ENCODE measurements around the gene TRIM14. TPM values are rescaled to one million over a fixed set of nuclear protein-coding genes. Genes with fewer than 3 reads are reported as not detected.

The TRIM14 gene
- total RNA-seq, 1 experiment from 2014 or later, result 12.5 TPM

DNA sequence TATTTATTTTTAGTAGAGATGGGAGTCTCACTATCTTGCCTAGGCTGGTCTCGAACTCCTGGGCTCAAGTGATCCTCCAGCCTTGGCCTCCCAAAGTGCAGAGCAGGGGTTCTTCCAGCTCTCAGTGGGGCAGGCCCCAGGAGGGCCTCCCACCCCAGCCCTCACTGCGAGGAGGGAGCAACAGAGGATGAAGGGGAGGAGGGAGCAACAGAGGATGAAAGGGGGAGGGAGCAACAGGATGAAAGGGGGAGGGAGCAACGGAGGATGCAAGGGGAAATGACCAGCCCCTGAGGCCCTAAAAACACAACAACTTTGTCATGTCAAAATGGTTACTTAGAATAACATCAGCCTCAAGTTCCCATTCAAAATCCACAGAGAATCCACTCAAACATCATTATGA lies 10.0 kb downstream of the TRIM14 start:
- H3K27me3 Mint-ChIP-seq (ENCODE audit: low read depth), result no peaks in the 10 kb centered on the region
- Histone ChIP-seq H3K4me2 (ENCODE audit: insufficient read depth, insufficient read length, low read length) (no peak overlapping the region), H2BK5ac (ENCODE audit: insufficient read length, low read length) (no peak overlapping the region), H3K79me1 (ENCODE audit: insufficient read depth, low read depth, low read length, poor library complexity, severe bottlenecking) (no peaks in the 10 kb centered on the region), H3K4ac (ENCODE audit: low read depth, low read length) (no peak overlapping the region), H3K18ac (ENCODE audit: insufficient read length, low read depth, low read length) (no peak overlapping the region), H3K56ac (ENCODE audit: insufficient read length, low read depth, low read length) (no peak overlapping the region), H3K27me3 (ENCODE audit: insufficient read depth, low read length) (no peaks in the 10 kb centered on the region), H3T11ph (ENCODE audit: low read length) (no peak overlapping the region), H3K23ac (ENCODE audit: insufficient read length, low read depth, low read length) (no peak overlapping the region), H4K5ac (ENCODE audit: insufficient read length, low read depth, low read length) (no peak overlapping the region), H3K27ac (ENCODE audit: insufficient read length, low read depth, low read length) (no peak overlapping the region), H4K20me1 (ENCODE audit: control insufficient read depth, insufficient read depth, insufficient read length) (no peaks in the 10 kb centered on the region), H2BK12ac (ENCODE audit: insufficient read length, low read depth, low read length) (no peak overlapping the region), H3K9me3 (ENCODE audit: control insufficient read depth, low read depth, low read length) (no peaks in the 10 kb centered on the region), H3K79me2 (ENCODE audit: insufficient read depth, low read length) (no peaks in the 10 kb centered on the region), H3K23me2 (ENCODE audit: insufficient read length, low read depth, low read length, poor library complexity, severe bottlenecking) (no peaks in the 10 kb centered on the region), H4K91ac (ENCODE audit: insufficient read length, low read depth, low read length) (no peak overlapping the region), H3K4me1 (ENCODE audit: insufficient read depth, low read length) (peaks cover 2% of the 10 kb centered on the region), H2BK120ac (ENCODE audit: low read depth, low read length, poor library complexity, severe bottlenecking) (no peak overlapping the region), H2BK20ac (ENCODE audit: low read depth, low read length, poor library complexity, severe bottlenecking) (no peak overlapping the region), H2AFZ (ENCODE audit: low read length) (no peak overlapping the region), H3K14ac (ENCODE audit: insufficient read depth, low read length) (no peak overlapping the region), H3K9ac (ENCODE audit: extremely low read depth, insufficient read length, low read length) (no peak overlapping the region), H2AK5ac (ENCODE audit: insufficient read length, low read length) (no peak overlapping the region), H2BK15ac (ENCODE audit: low read depth, low read length) (no peak overlapping the region), H4K8ac (replicated peaks; ENCODE audit: insufficient read length, low read depth, low read length) (no peak overlapping the region)
- no peak for DNase-seq
- H3K36me3 Mint-ChIP-seq (ENCODE audit: insufficient read depth in 1 of 3, low read depth in 3 of 3), result peaks cover 9 to 37% (median 12%) of the 10 kb centered on the region in 3 experiments; a peak in 6 of 7 replicates
- TF ChIP-seq CTCF (conservative IDR thresholded peaks at IDR 0.05), result no peak
- H3K4me3 Mint-ChIP-seq, result no peak overlapping the region
- peaks cover 13 to 17% of the 10 kb centered on the region in 2 experiments for H3K4me1 Mint-ChIP-seq
- WGBS (ENCODE audit: extremely low coverage, insufficient read length, low lambda C conversion rate), result no CpG with 5 or more reads among the region's 3 CpGs
- peak overlapping the region in 1 of 3 experiments; percentile 82; a peak in 3 of 7 replicates for H3K27ac Mint-ChIP-seq
- H3K9me3 Mint-ChIP-seq, result no peaks in the 10 kb centered on the region
